NB4 (cell line): ENCODE data around the gene RNF145.

Experiments used
- CTCF ChIP-seq: IDR thresholded peaks from one replicate; pipeline ENCODE4 v1.5.1; 2012; ENCODE audit warnings: low read depth, low read length
- MYC ChIP-seq: IDR thresholded peaks from 2 replicates; pipeline ENCODE4 v1.6.1; 2011; ENCODE audit warnings: low read depth, low read length
- POLR2A ChIP-seq: IDR thresholded peaks from 2 replicates; pipeline ENCODE4 v1.6.1; 2011; ENCODE audit warnings: mild to moderate bottlenecking; ENCODE audit not compliant: insufficient read length; ENCODE audit errors: extremely low read depth

GRCh38 chr5:159215886-159216285 lies 6.5 kb upstream of the RNF145 start:
- TF ChIP-seq POLR2A: no peak
- no peak for TF ChIP-seq CTCF
- TF ChIP-seq MYC: no peak
